GM21723 (cell line): Measurements from ENCODE around the gene ZNF784.
A peak's percentile ranks its signal among the peaks of the same experiment; 100 is the strongest.

ENCODE experiments used
- ATAC-seq: cut with Tn5 transposase; IDR thresholded peaks from one replicate; pipeline ENCODE4 v1.9.1; 2021; ENCODE audit warnings: mild to moderate bottlenecking, moderate library complexity; ENCODE audit not compliant: unreplicated experiment

Gene ZNF784, protein sequence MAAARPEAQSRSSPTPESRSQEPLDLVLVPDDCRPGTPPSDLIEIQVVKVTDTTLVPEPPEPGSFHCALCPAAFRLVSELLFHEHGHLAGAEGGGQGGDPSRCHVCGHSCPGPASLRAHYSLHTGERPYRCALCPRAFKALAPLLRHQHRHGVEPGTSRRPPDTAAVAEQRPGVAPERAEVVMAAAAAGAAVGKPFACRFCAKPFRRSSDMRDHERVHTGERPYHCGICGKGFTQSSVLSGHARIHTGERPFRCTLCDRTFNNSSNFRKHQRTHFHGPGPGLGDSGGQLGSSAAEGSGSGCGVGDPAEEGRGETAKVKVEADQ

DNA sequence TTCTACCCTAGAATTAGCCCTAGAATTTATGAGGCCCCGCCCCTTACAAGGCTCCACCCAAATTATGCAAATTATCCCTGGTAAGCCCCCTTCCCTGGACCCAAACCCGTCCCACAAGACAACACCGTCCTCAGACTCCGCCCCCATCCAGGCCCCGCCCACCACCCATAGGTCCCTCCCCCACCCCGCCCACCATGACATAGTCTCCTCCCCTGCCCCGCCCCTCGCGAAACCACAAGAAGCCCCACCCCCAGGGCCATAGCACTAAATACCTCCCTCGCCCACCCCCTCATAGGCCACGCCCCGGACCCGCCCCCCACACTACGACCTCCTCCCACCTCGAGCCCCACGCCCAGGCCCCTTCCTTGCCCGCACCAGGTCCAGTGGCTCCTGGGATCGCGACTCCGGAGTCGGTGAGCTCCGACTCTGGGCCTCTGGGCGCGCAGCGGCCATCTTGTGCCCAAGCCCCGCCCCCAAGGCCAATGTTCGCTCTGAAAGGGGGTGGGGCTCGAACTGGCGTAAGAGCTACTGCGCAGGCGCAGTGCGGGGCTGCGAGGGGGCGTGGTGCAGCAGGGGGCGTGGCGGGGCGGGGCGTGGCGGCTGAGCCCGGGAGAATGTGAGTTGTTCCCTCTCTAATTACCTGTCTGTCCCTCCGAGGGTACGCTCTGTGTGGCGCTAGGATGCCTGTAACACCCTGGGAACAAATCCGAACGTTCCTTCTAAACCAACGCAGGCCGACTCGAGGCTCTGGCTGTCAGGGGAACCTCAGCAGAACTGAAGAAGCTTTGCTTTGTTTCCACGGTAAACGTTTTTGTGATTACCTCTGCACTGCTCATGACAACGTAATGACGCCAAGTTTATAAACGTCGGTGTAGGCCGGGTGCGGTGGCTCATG, at the start of gene ZNF784:
Gene ZNF784, minus strand, starts transcription at position 458 of the 895 bp plus-strand sequence. Its CDS starts 5 bp downstream, at position 453.
- ATAC-seq, result peak; percentile 53

DNA sequence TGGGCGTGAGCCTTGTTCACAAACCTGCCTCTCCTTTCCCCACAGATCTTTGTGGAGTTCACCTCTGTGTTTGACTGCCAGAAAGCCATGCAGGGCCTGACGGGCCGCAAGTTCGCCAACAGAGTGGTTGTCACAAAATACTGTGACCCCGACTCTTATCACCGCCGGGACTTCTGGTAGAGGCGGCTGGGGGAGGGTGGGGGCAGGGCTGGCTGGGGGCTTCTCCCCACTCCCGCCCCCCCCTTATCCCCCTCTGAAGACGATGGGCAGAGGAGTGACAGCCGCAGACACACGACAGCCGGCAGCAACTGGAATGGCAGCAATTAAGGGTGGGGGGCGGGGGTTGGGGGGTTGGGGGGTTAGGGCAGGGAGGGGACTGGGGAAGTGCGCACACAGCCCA, 49.5 kb upstream of the ZNF784 start:
- no peak for ATAC-seq

DNA sequence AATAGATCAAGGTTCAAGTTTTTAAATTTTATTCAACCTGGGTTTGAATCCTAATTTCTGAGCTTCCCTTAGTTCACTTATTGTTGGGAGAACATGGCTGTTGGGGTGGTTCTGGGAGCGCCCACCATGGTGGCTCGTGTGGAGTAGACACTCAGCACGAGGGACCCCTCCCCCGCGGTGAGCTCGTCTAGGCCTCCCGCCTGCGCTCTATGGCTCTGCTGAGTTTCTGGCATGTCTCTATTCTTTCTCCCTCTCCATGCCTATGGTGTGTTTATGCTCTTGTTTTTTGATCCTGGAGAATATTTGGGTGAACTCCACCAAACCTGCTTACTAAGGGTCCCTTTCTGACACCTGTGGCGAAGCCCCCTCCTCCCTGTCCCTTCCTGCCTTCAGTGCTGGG, 49.1 kb upstream of the ZNF784 start:
- ATAC-seq, result no peak

DNA sequence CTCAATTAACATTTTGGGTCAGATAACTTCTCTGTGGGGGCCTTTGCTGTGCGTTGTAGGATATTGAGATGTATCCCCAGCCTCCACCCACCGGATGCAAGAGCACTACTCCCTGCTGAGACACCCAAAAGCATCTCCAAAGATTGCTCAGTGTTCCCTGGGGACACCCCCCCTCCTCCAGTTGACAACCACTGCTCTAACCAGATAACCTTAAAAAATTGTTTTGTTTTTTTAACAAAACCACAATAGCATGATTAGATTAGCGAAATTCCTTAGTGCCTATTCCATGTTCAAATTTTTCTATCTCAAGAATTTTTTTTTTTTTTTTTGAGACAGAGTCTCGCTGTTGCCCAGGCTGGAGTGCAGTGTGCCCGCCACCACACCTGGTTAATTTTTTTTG, 48.1 kb upstream of the ZNF784 start:
- ATAC-seq, result no peak

DNA sequence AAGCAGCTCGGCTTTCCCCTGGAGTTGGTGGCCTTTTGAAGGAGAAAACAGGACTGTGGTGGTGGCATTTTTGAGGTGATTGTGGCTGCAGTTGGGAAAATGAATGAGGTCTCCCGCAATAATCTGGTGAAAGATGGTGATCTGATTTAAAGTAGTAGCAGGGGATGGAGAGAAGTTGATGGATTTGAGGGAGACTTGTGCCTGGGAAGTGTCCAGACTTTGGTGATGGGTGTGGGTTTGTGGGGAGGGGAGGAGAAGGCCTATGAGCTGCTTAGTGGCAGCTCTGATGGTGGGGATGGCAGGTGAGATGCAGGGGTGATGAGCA, 46.6 kb upstream of the ZNF784 start:
- no peak for ATAC-seq

DNA sequence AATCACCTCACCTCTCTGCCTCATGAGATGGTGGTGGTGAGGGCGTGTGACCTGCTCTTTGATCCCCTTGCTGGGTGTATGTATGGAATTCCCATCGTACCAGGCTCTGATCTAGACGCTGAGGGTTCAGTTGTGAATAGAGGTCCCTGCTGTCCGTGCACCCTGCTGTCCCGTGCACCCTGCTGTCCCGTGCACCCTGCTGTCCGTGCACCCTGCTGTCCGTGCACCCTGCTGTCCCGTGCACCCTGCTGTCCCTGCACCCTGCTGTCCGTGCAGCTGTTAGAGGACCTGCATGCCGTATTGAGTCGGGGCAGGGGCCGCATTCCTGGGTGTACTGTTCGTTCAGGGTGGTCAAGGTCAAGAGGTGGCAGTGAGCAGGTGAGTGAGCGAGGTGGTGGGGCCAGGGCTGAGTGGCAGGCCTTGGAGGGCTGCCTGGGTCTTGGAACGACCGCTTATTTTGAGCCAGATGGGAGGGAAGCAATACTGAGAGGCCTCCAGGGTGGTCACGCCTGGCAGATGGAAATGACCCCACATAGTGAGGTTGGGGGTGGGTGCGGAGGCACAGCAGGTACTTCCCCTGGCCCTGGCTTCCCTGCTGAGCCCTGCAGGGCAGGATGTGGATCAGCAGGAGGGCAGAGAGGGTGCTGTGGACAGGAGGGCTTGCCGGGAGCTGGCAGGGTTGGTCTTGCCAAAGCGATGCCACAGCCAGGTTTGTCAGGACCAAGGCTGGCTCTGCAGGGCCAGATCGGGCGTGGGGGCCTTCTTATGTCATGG, 46.1 kb upstream of the ZNF784 start:
- ATAC-seq, result no peak

DNA sequence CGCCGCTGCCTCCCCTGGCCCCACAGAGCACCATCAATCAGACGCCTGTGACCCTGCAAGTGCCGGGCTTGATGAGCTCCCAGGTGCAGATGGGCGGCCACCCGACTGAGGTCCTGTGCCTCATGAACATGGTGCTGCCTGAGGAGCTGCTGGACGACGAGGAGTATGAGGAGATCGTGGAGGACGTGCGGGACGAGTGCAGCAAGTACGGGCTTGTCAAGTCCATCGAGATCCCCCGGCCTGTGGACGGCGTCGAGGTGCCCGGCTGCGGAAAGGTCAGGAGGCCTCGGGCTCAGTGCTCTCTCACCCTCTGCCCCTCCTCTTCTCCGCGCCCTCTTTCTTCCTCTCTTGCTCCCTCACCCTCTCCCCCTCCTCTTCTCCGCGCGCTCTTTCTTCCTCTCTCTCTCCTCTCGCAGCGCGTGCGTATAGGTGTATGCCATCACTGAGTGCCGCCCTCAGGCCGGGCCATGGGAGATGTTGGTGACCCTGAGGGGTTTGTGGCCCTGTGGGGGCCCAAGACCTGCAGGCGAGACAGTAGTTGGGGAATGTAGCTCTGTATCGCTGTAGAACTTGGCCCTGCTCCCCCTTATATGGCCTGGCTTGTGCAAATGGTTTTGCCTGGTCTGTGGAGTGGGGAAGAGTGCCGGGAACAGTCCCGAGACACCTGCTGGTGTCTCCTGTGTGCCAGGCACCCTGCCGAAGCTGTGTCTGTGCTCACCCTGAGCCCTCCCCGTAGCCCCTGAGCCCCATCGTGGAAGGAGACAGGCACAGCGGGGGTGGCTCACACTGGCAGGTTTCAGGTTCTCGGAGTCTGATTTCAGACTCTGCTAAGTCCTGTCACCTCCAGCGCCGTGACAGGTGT, 45.3 kb upstream of the ZNF784 start:
- no peak for ATAC-seq

DNA sequence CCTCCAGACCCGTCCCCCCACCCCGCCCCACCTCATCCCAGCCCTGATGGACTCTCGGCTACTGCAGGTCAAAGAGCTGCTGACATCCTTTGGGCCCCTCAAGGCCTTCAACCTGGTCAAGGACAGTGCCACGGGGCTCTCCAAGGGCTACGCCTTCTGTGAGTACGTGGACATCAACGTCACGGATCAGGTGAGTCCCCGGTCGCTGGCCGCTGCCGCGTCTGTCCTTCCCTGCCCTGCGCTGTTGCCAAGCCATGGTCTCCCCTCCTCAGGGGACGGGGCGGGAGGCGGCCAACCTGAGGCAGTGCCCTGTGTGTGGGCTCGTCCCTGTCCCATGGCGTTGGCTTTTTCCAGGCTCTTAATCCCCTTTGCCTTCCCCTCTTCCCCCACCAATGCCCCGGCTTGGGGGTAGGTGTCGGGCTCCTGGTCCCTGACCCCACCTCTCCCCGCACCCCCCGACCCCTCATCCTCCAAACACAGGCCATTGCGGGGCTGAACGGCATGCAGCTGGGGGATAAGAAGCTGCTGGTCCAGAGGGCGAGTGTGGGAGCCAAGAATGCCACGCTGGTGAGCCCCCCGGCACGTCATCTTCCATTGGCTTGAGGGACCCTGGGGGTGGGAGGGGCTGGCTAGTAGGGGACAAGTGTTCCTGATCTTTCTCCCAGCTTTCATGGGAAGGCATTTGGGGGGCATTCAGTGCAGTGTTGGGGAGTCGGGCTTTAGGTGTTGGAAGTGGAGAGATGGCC, 44.4 kb upstream of the ZNF784 start:
- no peak for ATAC-seq

DNA sequence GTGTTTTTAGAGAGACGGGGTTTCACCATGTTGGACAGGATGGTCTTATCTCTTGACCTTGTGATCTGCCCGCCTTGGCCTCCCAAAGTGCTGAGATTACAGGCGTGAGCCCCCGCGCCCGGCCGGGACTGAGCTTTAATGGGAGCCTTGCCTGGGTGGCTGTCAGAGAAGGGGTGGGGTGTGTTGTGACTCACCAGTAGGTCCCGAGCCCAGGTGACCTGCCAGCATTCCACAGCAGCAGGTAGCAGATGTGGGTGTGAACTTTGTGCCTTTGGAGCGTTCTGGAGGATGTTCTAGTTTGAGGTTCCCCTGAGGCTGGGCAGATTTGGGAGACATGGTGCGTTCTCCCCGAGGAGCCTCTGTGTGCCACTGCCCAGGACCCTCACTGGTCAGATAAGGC, 43.6 kb upstream of the ZNF784 start:
- no peak for ATAC-seq

DNA sequence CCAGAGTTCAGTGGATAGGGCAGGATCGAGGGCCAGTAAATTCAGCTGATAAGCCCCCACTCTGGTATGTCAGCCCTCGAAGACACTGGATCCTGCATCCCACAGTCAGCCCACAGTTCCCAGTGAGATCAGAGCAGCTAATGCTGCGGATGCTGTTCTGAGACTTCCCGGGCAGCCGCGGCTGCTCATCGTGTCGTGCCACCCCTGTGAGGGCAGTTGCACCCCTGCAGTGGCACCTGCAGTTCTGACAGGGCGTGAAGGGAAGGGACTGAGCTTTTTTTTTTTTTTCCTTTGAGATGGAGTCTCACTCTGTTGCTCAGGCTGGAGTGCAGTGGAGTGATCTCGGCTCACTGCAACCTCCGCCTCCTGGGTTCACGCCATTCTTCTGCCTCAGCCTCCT, 43.1 kb upstream of the ZNF784 start:
- ATAC-seq, result no peak

DNA sequence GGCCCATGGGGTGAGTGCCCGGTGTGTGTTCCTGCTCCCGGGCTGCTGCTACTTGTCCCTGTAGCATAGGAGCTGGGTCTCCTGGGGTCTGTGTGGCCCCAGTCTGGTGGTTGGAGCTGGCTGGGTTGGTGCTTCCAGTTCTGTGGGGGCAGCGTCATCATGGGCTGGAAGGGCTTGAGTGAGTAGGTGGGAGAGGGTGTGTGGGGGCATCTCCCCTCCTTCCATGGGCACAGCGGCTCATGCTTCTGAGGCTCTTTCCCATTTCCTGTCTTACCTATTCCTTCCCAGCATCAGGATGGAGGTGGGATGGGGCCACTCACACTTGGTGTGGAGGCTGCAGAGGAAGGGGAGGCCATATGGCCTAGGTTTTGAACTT, 42.6 kb upstream of the ZNF784 start:
- ATAC-seq, result no peak

DNA sequence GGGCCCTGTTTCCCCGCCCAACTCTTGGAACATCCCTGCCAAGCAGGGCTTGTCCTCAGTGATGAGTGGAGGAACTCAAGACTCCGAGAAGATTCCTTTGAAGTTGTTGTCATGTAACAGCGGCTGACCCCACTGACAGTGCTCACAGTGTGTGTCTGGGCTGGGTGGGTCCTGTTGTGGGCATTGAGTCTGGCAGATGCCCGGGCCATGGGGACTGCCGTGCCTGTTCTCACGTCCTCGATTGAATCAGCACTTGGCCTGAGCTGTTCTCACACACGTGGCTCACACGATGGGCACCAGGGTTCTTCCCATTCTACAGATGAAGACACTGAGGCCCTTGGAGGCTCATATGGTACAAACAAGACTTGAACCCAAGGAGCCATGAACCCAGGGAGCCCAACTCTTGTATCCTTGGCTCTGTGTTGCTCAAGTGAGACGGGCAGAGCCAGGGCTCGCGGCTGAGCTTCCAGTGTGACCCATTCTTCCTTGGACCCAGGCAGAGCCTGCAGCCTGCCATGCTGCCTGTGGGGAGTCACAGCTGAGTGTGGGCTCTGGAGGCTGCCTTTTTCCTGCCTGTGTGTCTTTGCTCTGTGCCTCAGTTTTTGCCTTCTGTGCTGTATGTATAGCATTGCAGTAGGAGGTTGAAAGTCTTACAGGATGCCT, 42.1 kb upstream of the ZNF784 start:
- ATAC-seq, result no peak

DNA sequence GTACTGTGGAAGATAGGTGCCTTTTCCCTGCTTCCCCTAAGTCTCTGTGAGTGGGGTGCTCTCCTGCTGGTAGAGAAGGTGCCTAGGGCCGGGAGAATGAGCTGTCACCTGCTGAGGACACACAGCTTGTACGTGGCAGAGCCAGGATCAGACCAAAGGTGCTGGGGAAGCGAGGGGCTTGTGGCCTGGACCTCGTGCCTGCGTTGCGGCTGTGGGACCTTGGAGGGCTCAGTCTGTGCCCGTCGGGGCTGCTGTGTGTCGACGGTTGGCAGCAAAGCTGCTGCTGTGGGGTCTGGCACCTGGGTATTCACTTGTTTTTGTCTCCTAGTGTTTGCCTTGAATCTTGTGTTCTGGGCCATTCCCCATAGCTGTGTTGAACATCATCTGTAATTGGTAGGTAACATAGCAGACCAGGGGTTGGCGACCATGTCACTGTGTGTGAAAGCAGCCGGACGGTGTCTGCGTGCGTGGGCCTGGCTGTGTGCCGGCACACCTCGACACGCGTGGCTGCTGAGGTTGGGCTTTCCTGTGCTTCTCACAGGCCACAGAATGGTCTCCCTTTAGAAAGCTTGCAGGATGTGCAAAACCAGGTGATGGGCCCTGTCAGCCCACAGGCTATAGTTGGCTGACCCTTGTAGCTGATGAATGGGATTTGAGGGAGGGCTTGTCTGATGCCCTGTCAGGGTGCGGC, 39.6 kb upstream of the ZNF784 start:
- ATAC-seq, result no peak

DNA sequence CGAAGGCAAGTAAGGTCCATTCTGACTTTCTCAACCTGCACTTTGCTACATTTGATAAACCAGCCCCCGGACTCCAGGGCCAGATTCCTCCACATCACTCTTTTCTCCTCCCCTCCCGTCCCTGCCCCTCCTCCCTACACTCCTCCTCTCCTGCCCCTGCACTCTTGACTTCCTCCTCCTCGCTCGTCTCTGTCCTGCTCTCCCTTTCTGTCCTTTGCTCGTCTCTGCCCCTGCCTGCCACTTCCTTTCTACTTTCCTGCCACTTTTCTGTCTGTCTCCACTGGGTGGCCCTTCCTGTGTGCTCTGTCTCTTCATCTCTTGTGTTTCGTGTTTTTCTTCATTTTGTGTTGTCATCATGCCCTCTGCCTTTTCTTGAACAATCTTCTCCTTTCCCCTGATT, 37.5 kb upstream of the ZNF784 start:
- ATAC-seq, result no peak

DNA sequence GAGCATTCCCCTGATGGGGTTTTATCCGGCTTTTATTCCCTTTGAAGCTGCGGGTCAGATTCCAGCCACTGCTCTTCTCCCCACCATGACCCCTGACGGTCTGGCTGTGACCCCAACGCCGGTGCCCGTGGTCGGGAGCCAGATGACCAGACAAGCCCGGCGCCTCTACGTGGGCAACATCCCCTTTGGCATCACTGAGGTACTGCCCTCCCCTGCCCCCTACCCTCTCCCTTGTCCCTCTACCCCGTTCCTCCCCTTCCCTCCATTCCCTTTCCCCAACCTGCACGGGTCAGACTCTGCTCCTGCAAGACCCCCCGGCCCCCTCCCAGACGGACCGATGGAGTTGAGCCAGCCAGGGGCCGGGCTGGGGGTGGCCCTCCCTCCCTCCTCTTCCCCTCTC, 36.6 kb upstream of the ZNF784 start:
- ATAC-seq, result no peak

DNA sequence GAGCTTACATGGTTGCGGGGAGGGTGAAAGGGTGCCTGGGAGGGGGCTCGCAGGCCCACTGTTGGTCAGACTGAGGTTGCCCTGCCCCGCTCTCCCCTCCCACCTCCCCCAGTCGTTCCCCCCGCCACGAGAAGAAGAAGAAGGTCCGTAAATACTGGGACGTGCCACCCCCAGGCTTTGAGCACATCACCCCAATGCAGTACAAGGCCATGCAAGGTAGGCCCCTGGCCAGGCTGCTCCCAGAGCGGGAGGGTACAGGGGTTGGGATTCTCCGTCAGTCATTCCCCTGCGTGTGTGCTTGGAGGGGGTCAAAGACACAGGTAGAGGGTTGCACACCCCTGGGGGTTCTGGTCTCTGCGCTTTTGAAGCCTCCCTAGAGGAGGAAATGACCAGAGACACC, 36.0 kb upstream of the ZNF784 start:
- no peak for ATAC-seq

DNA sequence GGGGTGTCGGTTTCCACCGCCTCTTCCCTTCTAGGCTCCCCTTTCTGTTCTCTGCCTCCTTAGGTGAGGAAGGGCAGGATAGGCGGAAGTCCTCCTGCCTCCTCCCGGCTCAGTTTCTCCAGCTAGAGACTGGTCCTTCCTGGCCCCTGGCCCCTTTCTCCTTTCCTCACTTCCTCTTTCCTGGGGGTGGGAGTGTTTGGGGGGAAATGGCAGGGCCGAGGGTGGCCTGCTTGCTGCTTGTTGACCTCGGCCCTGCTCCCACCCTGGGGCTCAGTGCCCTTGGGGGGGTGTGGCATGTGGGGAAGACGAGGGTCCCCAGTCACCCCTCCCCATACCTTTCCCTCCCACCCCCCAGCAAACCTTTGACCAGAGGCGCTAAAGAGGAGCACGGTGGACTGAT, 35.5 kb upstream of the ZNF784 start:
- no peak for ATAC-seq

DNA sequence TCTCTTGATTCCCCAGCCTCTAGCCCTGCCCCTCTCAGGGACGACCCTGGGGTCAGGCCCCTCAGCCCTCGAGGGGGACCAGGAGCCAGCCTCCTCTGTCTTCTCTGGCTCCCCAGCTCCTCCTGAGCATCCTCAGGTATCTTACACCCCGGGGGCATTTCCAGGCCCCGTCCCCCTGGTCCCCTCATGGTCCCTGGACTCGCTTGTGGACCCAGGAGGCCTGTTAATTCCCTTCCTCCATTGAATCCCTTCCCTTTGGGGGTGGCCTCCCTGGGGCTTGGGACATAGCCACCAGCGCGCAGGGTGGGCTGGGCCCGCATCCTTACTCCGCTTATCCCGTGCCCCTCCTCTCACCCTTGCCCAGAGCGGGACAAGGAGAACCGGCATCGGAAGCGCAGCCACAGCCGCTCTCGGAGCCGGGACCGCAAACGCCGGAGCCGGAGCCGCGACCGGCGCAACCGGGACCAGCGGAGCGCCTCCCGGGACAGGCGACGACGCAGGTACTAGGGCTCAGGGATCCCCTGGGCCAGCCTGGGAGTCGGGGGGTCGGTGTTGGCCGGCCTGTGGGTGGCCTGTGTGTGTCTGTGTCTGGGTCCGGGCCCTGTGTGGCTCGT, 34.6 kb upstream of the ZNF784 start:
- ATAC-seq, result no peak
